Lung microvascular endothelial cell (primary cell): Measurements from ENCODE around the gene FIZ1. TPM values are rescaled to one million over a fixed set of nuclear protein-coding genes. Genes with fewer than 3 reads are reported as not detected.
"Not testable (repeated sequence)": the region's sequence is repeated elsewhere in the genome, so short reads cannot be mapped to it uniquely, and the experiment has no call there.

Source experiments
- DNase-seq, 2 donors: peaks; one replicate each; pipeline versions ENCODE4 v3.0.0 to v3.0.0-alpha.2; 2010; ENCODE audit warnings: low read depth in 2 of 2
- total RNA-seq: library from RNA; depleted of rRNA; stranded (reverse); fragments of >200 nt; gene quantifications from 2 replicates; pipeline ENCODE4 v1.2.1, GENCODE V29; 2014

FIZ1 gene
- total RNA-seq, 1 donor from 2014 or later: 3.2 TPM

DNA sequence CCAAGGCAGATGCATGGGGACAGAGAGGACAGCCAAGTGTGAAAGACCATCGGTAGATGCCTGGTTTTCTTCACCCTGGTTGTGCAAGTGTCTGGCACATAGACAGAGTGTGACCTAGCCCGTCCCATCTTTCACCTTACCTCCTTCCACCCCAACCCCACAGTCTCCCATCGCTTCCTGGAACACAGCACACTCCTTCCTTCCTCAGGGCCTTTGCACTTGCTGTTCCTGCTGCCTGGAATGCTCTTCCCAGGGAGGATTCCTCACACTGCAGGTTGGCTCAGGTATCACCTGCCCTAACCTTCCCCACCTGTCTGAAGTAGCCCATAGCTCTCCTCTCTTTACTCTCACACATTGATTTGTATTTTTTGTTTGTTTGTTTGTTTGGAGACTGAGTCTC is 3.0 kb downstream of the FIZ1 start:
- DNase-seq: no peak

DNA sequence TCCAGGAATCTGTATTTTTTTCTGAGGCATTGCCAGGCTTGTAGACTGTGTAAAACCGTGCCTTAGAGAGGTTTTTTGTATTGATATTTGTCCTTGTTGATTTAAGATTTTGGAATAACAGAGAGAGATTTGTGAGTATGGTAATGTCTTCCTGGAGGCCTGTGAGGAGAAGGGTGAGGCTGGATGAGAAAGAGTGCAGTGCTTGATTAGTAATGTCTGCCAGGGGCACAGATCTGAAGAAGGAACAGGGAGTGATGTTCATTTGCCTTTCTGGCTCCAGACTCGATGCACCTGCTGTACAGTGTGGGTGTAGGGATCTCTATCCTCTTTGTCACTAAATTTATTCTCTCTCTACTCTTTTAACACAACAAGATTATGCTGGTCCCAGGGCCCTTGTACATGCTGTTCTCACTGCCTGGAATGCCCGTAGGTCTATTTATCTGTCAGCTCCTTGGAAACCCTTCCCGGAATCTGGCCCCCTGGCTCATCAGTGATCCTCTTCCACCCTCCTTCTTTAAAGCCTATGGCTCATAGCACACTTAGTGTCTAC is 4.2 kb downstream of the FIZ1 start:
- no peak for DNase-seq

DNA sequence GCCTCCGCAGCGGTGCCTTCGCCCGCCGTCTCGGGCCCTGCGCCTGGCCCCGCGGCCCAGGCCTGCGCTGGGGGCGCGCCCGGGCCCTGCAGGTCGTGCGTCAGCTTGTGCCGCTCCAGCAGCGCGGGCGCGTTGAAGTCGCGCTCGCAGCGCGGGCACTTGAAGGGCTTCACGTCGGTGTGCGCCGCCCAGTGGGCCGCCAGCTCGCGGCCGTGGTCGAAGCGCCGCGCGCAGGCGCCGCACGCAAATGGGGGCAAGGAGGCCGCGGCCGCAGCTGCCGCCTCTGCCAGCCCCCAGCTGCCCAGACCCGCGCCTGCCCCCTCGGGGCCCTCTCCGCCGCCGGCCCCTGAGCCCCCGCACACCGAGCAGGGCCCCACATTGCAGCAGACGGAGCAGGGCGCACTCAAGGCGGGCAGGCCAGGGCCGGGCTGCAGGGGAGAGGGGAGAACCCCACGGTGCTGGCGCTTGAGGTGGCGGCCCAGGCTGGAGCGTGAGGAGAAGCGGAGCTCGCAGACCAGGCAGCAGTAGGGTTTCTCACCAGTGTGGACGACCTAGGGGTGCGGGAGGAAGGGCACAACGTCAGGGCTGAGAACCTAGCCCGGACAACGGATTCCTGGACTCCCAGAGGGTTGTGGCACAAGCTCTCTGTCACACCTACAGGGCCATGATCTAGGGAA is 6.1 kb downstream of the FIZ1 start:
- no peak for DNase-seq

DNA sequence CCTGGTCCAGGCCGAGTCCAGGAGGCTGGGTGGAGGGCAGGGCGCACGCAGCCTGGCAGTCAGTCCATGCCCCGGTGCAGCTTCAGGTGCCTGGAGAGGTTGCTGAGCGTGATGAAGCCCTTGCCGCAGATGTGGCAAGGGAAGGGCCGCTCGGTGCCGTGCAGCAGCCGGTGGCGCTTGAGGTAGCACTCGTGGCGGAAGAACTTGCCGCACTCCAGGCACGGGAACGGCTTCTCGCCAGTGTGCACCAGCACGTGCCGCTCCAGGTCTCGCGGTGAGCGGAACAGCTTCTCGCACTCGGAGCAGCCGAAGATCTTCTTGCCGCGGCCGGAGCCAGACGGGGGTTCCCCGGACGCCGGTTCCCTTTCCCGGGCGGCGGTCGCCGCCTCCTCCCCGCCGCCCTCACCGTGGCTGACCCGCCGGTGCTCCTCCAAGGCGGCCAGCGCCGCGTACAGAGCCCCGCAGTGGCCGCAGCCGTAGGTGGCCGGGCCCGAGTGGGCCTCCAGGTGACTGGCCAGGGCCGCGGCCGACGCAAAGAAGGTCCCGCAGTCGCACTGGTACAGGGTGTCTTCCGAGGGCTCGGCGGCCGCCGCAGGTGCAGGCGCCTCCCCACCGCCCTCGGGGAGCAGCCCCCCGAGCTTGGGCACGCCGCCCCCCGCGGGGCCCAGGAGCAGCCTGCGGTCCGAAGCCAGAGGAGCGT is 6.8 kb downstream of the FIZ1 start:
- no peak for DNase-seq

DNA sequence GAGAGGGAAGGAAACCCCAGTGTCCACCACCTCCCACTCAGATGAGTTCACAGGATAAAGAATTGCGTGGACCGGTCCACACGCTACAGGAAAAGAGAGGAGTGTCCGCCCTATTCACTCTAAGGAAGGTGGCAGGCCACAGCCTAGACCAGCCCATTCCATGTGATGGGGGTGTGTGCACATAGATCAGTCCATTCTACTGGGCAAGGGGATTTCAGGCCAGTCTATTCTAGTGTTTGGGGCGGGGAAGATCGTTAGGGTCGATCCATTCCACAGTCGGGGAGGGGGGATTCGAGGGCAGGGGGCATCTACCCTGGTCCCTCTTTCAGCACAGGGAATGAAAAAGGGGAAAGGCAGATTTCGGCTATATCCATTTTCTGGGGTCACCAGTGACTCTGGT is 7.8 kb downstream of the FIZ1 start:
- DNase-seq: no peak

DNA sequence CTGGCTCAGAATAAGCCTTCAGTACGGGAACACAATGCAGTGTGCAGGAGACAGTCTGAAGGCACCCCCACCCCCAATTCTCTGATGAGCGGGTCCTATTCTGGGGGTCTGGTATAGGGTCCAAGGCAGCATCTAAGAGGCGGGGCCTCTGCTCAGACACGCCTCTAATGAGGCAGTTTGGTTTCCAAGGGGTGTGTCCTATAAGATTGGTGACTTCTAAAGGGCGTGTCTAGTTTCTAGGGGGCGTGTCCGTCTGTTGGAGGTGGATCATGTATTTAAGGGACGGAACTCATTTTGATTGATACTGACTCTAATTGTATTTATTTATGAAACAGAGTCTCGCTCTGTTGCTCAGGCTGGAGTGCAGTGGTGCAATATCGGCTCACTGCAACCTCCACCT is 8.7 kb downstream of the FIZ1 start:
- peak in 1 of 2 donors; percentile 20 for DNase-seq

DNA sequence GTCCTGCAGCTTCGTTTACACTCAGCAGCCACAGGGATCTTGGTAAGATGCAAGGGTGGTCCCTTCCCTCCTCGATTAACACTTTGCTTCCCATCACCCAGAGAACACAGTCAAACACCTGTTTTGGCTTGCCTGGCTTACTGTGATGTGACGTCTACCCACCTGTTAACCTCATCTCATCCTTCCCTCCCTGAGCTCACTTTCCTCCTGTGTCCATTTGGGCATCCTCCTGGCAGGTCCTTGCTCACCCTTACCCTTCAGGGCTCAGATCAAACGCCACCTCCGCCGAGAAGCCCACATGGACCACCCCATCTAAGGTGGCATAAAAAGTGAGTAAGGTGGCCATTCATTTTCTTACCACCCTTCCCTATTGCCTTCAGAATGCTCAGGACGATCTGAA is 9.2 kb downstream of the FIZ1 start:
- no peak for DNase-seq

DNA sequence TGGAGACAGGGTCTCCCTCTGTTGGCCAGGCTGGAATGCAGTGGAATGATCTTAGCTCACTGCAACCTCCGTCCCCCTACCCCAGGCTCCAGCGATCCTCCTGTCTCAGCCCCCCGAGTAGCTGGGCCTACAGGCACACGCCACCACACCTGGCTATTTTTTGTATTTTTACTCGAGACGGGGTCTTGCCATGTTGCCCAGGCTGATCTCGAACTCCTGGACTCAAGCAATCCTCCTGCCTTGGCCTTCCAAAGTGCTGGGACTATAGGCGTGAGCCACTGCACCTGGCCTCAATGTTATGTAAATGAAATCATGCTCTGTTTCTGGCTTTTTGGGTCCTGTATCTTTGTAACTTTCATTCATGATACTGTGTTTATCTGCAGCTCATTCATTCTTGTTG is 10.6 kb downstream of the FIZ1 start:
- DNase-seq: no peak

DNA sequence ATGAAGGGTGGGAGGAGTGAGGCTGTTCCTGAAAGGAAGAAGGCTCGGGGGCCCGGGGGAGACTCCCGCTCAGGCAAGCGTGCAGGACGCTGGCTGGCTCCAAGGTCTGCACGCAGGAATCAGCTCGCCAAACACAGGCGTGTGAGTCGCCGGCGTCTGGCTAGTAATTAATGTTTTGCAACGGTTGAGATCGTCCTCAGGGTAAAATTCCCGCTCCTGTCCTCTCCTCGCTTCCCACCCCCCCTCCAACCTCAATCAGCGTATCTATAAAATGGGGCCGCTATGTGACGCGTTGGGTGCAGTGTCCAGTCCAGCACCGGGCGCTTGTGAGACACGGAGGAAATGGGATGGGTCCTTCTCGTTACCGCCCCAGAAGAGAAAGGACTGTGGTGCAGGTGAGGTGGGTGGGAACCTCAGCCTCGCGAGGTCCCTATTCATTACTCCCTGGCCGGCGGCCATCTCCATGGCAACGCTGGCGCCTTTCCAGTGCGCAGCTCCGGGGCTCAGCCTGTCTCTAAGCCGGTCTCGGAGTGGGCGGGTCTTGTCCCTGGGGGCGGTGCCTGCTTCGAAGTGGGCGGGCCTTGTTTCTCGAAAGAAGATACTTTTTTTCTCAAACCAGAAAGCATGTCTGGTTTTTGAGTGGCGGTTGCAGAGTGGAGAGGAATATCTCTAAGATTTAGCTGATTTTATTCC is 12.2 kb downstream of the FIZ1 start:
- peak; percentile 92 to 96 for DNase-seq

DNA sequence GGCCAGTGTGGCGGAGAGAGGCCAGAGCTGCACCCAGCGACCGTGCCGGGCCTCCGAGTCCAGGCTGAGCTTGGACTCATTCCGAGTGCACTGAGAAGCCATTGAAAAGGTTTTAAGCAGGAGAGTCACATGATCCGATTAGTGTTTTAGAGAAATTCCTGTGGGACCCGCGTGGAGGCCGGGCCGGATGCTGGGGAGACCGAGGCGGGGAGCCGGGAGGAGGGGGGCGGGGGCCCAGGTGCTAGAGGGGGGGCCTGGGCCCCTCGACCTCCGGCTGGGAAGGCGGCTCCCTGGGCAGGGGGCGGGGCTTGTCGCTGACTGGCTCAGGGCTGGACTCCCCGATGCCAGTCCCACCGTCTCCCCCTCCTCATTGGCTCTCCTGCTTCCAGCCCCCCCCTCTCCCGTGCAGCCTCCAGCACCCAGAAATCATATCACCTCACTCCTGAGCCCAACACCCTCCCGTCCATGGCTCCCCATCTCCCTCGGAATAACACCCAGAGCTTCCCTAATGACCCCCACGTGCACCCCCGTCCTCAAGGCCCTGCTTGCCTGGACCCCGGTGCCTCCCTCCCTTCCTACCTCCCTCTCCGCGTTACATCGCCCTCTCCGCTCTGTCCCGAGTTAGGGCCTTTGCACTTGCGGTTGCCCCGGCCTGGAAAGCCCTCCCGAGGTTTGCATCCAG is 13.5 kb downstream of the FIZ1 start:
- DNase-seq: peak in 1 of 2 donors; percentile 54

DNA sequence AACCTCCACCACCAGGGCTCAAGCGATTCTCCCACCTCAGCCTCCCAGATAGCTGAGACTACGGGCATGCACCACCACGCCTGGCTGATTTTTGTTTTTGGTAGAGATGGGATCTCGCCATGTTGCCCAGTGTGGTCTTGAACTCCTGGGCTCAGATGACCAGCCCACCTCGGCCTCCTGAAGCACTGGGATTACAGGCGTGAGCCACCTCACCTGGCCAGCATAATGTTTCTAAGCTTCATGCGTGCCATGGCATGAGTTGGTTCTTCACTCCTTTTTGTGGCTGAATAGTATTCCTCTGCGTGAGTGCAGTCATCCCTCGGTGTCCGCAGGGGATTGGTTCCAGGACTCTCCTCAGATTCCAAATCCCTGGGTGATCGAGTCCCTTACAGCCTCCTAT is 14.4 kb downstream of the FIZ1 start:
- DNase-seq: no peak

DNA sequence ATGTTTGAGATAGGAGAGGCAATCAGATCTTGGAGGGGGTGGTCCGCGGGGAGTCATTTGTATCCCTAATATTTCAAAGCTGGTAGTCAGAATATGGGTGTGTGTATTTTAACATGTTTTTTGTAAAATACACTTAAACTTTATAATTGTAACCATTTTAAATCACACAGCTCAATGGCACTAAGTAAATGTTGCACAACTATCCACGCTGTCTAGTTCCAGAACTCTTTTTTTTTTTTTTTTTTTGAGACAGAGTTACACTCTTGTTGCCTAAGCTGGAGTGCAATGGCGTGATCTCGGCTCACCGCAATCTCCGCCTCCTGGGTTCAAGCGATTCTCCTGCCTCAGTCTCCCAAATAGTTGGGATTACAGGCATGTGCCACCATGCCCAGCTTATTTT is 15.4 kb downstream of the FIZ1 start:
- DNase-seq: not testable (repeated sequence)

DNA sequence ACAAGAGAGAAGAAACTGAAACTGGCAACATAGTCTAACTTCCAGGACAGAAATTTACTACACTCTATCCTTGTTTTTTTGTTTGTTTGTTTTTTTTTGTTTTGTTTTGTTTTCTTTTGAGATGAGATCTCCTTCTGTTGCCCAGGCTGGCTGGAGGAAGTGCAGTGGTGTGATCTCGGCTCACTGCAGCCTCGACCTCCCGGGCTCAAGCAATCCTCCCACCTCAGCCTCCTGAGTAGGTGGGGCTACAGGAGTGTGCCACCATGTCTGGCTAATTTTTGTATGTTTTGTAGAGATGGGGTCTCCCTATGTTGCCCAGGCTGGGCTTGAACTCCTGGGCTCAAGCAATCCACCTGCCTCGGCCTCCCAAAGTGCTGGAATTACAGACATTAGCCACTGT is 17.0 kb downstream of the FIZ1 start:
- not testable (repeated sequence) for DNase-seq

DNA sequence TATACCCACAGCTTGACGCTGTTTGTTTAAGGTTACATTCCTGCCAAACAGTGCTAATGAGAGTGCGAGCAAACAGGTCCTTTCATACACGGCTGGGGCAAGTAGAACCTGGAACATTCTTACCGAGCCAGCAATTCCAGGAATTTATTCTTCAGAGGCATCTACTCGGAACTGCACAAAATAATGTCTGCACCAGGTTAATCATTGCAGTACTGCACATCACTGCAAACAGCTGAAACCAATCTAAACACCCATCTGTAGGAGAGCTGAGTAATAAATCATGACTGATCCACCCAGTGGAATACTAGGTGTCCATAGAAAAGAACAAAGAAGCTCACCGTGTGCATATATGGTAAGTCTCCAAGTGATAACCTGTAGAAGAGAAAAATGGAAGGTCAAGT is 17.5 kb downstream of the FIZ1 start:
- no peak for DNase-seq

DNA sequence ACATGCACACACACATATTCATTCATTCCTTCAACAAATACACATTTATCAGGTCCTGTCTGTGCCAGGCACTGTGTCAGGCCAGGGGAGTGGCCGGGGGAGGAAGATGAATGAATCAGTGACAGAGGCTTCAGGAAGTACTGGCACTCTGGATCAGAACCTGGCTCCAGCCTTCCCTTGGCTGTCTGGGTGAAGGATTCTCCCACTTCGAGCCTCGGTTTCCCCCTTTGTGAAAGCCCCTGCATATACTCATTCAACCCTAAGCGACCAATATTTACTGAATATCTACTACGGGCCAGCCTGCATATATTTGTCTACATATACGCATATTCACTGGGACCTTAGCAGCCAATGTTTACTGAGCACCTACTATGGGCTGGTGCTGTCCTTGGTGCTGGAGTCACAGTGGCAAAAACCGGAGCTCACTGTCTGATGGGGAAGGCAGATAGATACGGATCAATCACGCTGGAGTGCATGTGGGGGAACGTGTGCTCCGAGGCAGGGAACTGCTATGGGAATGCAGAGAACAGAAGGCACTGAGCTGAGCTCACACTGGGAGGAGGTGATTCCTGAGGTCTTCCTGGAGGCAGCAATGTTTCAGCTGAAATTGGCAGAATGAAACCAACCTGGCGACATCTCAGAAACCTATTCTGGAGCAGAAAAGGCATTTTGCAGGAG is 18.0 kb downstream of the FIZ1 start:
- peak in 1 of 2 donors; percentile 22 for DNase-seq

DNA sequence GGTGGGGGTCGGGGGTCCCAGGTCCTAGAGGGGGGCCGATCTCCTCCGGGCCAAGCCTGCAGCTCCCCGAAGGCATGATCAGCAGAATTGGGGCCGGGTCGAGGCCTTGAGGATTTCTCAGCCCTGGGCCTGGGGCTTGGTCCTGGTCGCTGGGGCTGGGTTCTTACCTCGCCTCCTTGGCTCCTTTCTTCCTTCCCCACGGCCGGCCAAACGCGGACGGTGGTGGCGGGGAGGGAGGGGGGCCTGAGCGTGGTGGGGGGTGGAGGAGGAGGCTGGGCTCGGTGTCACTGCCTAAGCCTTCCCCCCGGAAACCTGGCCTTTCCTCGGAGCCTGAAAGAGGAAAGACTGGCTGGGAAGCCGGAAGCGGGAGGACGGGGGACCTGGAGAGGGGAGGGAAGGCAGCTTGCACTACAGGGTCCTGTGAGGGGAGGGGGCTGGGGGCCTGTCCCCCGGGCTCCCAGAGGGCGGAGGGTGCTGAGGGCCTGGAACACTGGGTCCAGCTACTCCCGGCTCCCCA is 18.6 kb downstream of the FIZ1 start, which contains the start of gene ZNF579:
ZNF579 (minus strand) TSS at position 221 of the 517 bp plus-strand sequence. CDS start 1,209 bp downstream, outside the sequence.
- peak; percentile 89 to 90 for DNase-seq

DNA sequence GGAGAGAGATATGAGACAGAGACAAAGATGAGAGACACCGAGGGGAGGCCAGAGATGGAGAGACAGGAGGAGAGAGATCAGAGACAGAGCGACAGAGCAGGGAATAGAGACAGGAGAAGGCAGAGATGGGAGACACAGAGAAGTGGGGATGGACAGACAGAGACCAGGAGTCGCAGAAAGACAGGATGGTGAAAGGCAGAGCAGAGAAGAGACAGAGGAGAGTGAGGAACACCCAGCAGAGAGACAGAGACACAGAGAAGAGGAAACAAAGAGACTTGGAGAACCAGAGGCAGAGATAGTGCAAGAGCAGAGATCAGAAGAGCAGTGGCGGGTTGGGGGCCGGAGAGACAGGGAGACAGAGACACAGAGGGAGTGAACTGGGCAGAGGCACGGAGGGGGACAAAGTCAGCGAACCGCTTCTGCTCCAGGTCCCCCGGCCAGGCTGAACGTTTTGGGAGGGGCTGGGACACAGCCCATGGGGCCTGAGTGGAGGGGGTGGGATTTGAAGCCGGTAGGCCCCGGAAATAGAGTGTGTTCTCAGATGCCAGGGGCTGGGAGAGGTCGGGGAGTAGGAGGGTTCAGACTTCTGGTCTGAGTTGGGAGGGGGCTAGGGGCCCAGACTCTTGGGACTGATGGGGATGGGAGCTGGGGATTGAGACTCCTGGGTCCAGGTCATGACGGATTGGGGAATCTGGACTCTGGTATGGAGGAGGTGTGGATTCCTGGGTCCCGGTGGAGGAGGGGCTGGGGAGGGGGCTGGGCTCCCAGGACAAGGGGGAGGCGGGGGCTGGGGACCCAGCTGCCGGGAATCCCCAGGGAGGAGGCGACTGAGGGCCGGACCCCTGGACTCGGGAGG is 19.3 kb downstream of the FIZ1 start:
- DNase-seq: peak in 1 of 2 donors; percentile 16

DNA sequence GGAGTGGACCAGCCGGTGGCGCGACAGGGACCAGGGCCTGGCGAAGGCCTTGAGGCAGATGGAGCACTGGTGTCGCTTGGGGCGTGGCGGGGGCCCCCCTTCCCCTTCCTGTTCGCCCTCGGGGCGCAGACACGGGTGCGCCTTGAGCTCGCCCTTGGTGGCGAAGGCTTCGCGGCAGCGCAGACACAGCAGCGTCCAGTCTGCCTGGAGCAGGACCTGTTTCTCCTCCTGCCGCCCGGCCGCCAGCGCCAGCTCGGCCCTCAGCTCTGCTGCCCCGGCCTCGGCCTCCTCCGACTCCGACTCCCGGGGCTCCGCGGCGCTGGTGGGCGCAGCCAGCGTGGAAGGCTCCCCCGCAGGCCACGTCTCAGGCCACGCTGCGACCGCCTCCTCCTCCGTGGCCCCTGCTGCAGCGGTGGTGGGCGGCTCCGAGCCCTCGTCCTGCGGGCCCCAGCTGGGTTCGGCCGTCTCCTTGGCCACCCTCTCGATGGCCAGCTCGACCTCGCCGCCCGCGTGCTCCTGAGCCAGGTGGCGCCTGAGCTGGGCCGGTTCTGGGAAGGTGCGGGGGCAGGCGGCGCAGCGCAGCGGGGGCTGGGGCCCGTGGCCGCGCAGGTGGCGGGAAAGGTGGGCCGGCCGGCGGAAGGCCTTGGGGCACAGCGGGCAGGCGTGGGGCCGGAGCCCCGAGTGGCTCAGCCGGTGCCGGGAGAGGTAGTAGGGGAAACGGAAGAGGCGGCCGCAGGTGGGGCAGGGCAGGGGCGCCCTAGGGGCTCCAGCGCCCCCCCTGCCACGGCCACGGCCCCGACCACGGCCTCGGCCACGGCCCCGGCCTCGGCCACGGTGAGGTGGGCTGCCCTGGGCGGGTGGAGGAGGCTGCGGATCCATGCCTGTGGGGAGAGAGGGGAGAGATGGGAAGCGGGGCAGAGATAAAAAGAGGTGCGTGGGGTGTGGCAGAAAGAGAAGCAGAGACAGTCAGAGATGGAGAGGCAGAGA is 20.3 kb downstream of the FIZ1 start:
- DNase-seq: no peak
